GM12801 (cell line): ENCODE measurements around the gene TP53I11.

Experiments
- CTCF ChIP-seq: IDR thresholded peaks from one replicate; pipeline ENCODE4 v1.5.1; 2011; ENCODE audit warnings: control low read depth; ENCODE audit not compliant: insufficient read length; ENCODE audit errors: extremely low read depth

The TP53I11 gene

DNA sequence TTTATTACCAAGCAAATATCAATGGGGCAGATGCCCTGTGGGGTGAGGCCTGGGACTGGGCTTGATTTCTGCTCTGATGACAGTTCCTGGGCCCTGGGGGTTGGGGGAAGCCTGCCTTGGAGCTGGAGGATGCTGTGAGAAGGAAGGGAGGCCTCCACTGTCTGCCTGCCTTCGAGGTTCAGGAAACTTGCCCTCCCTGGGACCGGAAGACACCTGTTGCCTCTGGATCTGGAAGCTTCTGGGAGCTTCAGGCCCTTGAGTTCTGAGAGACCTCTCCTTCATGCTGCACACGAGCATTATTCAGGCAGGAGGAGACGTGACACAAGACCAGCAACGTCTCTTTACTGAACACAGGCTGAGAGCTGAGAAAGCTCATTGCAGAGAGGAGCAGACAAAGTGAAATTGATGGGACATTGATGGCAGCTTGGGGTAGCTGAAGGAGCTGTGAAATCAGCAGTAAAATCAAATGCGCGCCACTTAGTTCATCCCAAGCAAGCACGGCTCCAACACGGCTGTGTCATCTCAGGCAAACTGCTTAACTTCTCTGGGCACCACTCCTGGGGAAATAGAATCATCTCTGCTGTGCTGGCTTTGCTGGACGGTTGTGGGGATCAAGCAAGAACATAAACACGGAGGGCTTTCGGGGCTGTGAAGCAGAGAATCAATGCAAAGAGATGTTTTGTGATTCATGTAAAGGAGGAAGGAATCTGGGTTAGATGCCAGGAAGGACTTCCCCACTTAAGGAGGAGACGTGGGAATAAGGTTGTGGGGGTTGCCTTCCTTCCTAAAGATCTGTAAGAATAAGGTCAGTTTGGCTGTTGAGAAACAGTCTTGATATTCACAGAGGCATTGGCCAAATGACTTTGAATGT lies 64.5 kb downstream of the TP53I11 start:
- TF ChIP-seq CTCF = no peak

- no peak for TF ChIP-seq CTCF
These were observed 65.4 kb downstream of the TP53I11 start for GRCh38 chr11:44885065-44885810.

DNA sequence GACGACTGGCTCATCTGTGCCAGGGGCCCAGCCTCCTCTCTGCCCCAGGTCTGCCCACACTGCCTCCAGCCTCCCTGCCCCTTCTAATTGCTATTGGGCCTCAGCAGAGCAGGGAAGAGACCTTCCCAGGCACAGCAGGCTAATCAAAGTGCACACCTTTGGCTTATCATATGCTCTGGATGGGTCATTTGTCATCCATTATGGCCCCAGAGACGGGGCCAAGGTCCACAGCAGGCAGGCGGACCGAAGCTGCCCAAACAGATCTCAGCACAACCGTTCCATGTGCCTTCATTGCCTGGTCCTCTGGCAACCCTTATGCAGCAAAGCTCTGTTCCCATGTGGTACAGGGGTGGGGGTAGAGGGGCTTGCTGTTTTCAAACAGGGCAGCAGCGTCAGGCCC lies 66.6 kb downstream of the TP53I11 start:
- TF ChIP-seq CTCF = no peak

- no peak for TF ChIP-seq CTCF
These were observed 67.4 kb downstream of the TP53I11 start for GRCh38 chr11:44883277-44883676.
